Body of pancreas (tissue), 4 donors: ENCODE measurements around the gene ACTN4. TPM values are rescaled to one million over a fixed set of nuclear protein-coding genes. Genes with fewer than 3 reads are reported as not detected.
"Not testable (repeated sequence)": the region's sequence is repeated elsewhere in the genome, so short reads cannot be mapped to it uniquely, and the experiment has no call there.

Source experiments
- ATAC-seq: fragments of 150-250 bp; one replicate; pipeline ENCODE4 v1.9.1; 2016
- DNase-seq, 4 donors: peaks; one replicate each; pipeline ENCODE4 v3.0.0-alpha.2; 2019
- H3K27ac ChIP-seq, 4 donors: fragments of 200-600 bp; sonication (generic); 1 replicate in 3 of 4; 2 replicates in 1 of 4; pipeline versions ENCODE4 v1.5.1 to v1.6.1; 2016 to 2019; ENCODE audit warnings: mild to moderate bottlenecking in 1 of 4, mixed read lengths in 1 of 4, moderate library complexity in 1 of 4
- H3K27me3 ChIP-seq, 2 donors: fragments of 200-600 bp; sonication (generic); one replicate each; pipeline ENCODE4 v1.6.0; 2016; ENCODE audit warnings: mild to moderate bottlenecking in 1 of 2
- H3K36me3 ChIP-seq, 2 donors: fragments of 200-600 bp; sonication (generic); replicated peaks in 1 of 2; 2 replicates each; pipeline ENCODE4 v1.5.1; 2016; ENCODE audit warnings: low read depth in 2 of 2; ENCODE audit not compliant: insufficient read depth in 1 of 2
- H3K4me1 ChIP-seq: fragments of 200-600 bp; sonication (generic); one replicate; pipeline ENCODE4 v1.6.0; 2016
- H3K4me3 ChIP-seq, 2 donors: fragments of 200-600 bp; sonication (generic); 1 replicate in 1 of 2; 2 replicates in 1 of 2; pipeline ENCODE4 v1.5.1; 2016 to 2019
- H3K9me3 ChIP-seq, 3 donors: fragments of 200-600 bp; sonication (generic); 1 replicate in 2 of 3; 2 replicates in 1 of 3; pipeline ENCODE4 v1.5.1; 2016
- POLR2A ChIP-seq, 3 donors: fragments of 450-650 bp; IDR thresholded peaks; one replicate each; pipeline ENCODE4 v1.6.1; 2016; ENCODE audit warnings: antibody characterized with exemption in 3 of 3, mild to moderate bottlenecking in 2 of 3
- WGBS, 2 donors: methylation state at CpG; one replicate each; pipeline ENCODE4 v1.1.5; 2017; 5-methylcytosine and 5-hydroxymethylcytosine counted together
- intact Hi-C: fragments of 100-400 bp; cut with DNase I; formaldehyde crosslinking; loops from one replicate; pipeline ENCODE4 v1.15.1; 2023
- total RNA-seq, 2 donors: library from RNA; depleted of rRNA; stranded (reverse); fragments of >200 nt; gene quantifications; one replicate each; pipeline ENCODE4 v1.1.0, GENCODE V29; 2016
- TF ChIP-seq, protein P1 (sequence below), 7 experiments: fragments of 450-650 bp in 4 of 7; fragments of 200-600 bp in 3 of 7; sonication (generic) in 3 of 7; IDR thresholded peaks; one replicate each; pipeline ENCODE4 v1.5.1; 2016 to 2019; ENCODE audit warnings: antibody characterized with exemption in 7 of 7

ACTN4 gene
- total RNA-seq: 100 to 1,000 TPM; 143 to 148 TPM

DNA sequence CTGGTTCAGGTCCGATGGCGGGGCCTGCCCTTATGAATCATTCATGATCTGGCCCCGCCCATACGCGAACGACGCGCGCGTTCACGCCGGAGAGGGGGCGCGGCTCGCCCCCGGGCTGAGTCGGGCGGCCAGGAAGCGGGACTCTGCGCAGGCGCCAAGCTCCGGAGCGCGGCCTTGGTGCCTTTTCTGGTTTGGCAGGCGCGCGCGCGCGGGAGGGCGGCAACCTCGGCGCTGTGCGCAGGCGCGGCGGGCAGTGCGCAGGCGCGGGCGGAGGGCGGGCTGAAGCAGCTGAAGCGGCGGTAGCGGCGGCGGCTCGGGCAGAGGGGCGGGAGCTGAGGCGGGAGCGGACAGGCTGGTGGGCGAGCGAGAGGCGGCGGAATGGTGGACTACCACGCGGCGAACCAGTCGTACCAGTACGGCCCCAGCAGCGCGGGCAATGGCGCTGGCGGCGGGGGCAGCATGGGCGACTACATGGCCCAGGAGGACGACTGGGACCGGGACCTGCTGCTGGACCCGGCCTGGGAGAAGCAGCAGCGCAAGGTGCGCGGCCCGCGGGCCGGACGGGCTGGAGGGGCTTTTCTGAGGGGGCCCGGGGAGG lies at the start of gene ACTN4:
Gene ACTN4 (plus strand): TSS at position 282 of the 598 bp plus-strand sequence. CDS start 97 bp downstream, at position 379.
- H3K4me3 ChIP-seq: peak within 1 kb of the TSS; percentile 84 to 97
- peak; percentile 99 to 100 (median 99) for DNase-seq
- no peaks in the 10 kb centered on the region for H3K27me3 ChIP-seq
- H3K4me1 ChIP-seq: peaks cover 38% of the 10 kb centered on the region
- WGBS, 2 donors: 0% methylated on average over 6 to 72 of the region's 77 CpGs
- no peaks in the 10 kb centered on the region for H3K36me3 ChIP-seq
- no peaks in the 10 kb centered on the region for H3K9me3 ChIP-seq
- ATAC-seq: peak; percentile 93
- H3K27ac ChIP-seq: peak within 1 kb of the TSS; percentile 89 to 98 (median 96)
- intact Hi-C loops: no loop called here
- TF ChIP-seq POLR2A (IDR thresholded peaks at IDR 0.05): peak; percentile 98 to 100 (median 99)
- TF ChIP-seq, protein P1, sequence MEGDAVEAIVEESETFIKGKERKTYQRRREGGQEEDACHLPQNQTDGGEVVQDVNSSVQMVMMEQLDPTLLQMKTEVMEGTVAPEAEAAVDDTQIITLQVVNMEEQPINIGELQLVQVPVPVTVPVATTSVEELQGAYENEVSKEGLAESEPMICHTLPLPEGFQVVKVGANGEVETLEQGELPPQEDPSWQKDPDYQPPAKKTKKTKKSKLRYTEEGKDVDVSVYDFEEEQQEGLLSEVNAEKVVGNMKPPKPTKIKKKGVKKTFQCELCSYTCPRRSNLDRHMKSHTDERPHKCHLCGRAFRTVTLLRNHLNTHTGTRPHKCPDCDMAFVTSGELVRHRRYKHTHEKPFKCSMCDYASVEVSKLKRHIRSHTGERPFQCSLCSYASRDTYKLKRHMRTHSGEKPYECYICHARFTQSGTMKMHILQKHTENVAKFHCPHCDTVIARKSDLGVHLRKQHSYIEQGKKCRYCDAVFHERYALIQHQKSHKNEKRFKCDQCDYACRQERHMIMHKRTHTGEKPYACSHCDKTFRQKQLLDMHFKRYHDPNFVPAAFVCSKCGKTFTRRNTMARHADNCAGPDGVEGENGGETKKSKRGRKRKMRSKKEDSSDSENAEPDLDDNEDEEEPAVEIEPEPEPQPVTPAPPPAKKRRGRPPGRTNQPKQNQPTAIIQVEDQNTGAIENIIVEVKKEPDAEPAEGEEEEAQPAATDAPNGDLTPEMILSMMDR (IDR thresholded peaks at IDR 0.05): peak in 1 of 7 experiments; percentile 8

DNA sequence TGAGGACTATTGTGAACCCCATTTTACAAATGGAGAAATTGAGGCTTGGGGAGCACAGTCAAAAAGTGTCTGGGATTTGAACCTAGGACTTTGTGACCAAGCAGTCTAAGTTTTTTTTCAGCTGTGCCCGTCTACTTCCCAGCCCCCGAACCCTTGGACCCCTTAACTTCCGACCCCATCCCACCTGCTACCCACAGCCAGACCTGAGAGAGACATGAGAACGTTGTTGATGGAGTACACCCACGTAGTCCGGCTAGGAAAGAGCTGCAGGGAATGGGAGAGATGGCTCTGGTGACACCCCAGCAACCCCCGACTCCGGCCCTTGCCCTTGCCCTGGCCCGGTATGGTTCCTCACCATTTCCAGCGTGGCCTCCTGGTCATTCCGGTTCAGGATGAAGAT lies 47.7 kb upstream of the ACTN4 start:
- H3K27me3 ChIP-seq: no peaks in the 10 kb centered on the region
- H3K9me3 ChIP-seq: no peaks in the 10 kb centered on the region
- intact Hi-C loops: no loop called here
- TF ChIP-seq POLR2A (IDR thresholded peaks at IDR 0.05): no peak
- TF ChIP-seq, protein P1 (IDR thresholded peaks at IDR 0.05): no peak
- WGBS, 2 donors: 77 to 82% methylated on average over 10 to 11 of the region's 11 CpGs
- H3K4me1 ChIP-seq: peaks cover 7% of the 10 kb centered on the region
- H3K4me3 ChIP-seq: no peak overlapping the region
- no peaks in the 10 kb centered on the region for H3K36me3 ChIP-seq
- DNase-seq: no peak
- H3K27ac ChIP-seq: no peak overlapping the region
- ATAC-seq: no peak

DNA sequence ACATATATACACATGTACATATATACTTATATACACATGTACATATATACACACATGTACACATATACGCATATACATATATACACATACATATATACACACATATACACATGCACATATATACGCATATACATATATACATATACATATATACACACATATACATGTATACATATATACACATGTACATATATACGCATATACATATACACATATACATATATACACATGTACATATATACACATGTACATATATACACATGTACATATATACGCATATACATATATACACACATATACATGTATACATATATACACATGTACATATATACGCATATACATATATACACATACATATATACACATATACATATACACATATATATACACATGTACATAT lies 44.6 kb upstream of the ACTN4 start:
- H3K27me3 ChIP-seq, H3K9me3 ChIP-seq, H3K36me3 ChIP-seq, intact Hi-C loops, DNase-seq, H3K4me3 ChIP-seq, ATAC-seq, H3K4me1 ChIP-seq: not testable (repeated sequence)
- peak overlapping the region in 1 of 4 donors; percentile 30 for H3K27ac ChIP-seq
- WGBS, 2 donors: 90 to 94% methylated on average over 5 of the region's 5 CpGs

DNA sequence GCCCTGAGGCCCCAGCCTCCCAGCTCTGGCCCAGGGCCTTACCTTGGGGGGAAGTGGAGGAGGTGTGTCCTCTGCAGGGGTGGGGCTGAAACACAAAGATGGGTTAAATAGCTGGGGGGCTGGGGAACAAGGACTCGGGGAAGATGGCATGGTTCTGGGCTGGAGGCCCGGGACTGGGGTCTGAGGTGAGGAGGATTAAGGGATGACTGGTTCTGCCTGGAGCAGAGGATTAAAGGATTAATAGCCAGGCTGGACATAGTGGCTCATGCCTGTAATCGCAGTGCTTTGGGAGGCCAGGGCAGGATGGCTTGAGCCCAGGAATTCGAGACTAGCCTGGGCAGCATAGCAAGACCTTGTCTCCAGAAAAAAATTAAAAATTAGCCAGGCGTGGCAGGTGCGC lies 41.3 kb upstream of the ACTN4 start:
- 67 to 70% methylated on average over 6 of the region's 6 CpGs for WGBS, 2 donors
- TF ChIP-seq POLR2A (IDR thresholded peaks at IDR 0.05): no peak
- TF ChIP-seq, protein P1 (IDR thresholded peaks at IDR 0.05): no peak
- no peak overlapping the region for H3K4me3 ChIP-seq
- H3K27me3 ChIP-seq: no peaks in the 10 kb centered on the region
- no peaks in the 10 kb centered on the region for H3K36me3 ChIP-seq
- no peak overlapping the region for H3K27ac ChIP-seq
- H3K9me3 ChIP-seq: no peaks in the 10 kb centered on the region
- intact Hi-C loops: no loop called here
- no peaks in the 10 kb centered on the region for H3K4me1 ChIP-seq
- ATAC-seq (no peak), DNase-seq (no peak)

DNA sequence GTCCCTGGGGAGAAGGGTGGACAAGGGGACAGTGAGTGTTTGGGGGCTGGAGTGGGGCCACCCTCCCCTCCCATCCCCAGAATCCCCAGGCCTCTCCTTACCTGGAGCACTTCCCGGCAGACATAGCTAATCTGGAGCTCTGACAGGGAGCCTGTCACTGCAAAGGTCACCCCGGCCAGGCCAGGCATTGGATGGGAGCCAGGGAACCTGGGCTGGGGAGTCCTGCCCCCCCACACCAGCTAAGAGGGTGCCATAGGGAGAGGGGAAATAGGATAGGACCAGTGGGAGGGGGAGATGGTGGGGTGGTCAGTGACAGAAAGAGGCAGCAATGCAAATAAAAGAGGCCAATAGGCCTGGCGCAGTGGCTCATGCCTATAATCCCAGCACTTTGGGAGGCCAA lies 33.2 kb upstream of the ACTN4 start:
- no peak for ATAC-seq

More for the DNA sequence above, 33.2 kb upstream of the ACTN4 start:
- 45 to 100% methylated on average over 1 to 3 of the region's 3 CpGs for WGBS, 2 donors
- intact Hi-C loops: loop anchor here (10.0 kb wide), 1 partner anchor 219 kb away; no protein-coding TSS in a partner anchor
- H3K9me3 ChIP-seq: no peaks in the 10 kb centered on the region
- no peak for TF ChIP-seq POLR2A (IDR thresholded peaks at IDR 0.05)
- TF ChIP-seq, protein P1 (IDR thresholded peaks at IDR 0.05): no peak
- no peak overlapping the region for H3K27ac ChIP-seq
- peaks cover 7% of the 10 kb centered on the region for H3K4me1 ChIP-seq
- no peaks in the 10 kb centered on the region for H3K36me3 ChIP-seq
- no peaks in the 10 kb centered on the region for H3K27me3 ChIP-seq
- no peak overlapping the region for H3K4me3 ChIP-seq
- DNase-seq: no peak
